Left ventricle myocardium inferior (tissue), 1 donor: ENCODE data around the gene ASAP3. TPM values are rescaled to one million over a fixed set of nuclear protein-coding genes. Genes with fewer than 3 reads are reported as not detected.

Experiments used
- DNase-seq: peaks from one replicate; pipeline ENCODE4 v3.0.0-alpha.2; 2020
- H3K27ac ChIP-seq: fragments of 200-600 bp; replicated peaks from 2 replicates; pipeline ENCODE4 v1.8.0; 2021
- H3K27me3 ChIP-seq: fragments of 200-600 bp; 2 replicates; pipeline ENCODE4 v1.8.0; 2021; ENCODE audit warnings: low read depth
- H3K36me3 ChIP-seq: fragments of 200-600 bp; 2 replicates; pipeline ENCODE4 v1.8.0; 2021
- H3K4me1 ChIP-seq: fragments of 200-600 bp; 2 replicates; pipeline ENCODE4 v1.8.0; 2021
- H3K4me3 ChIP-seq: fragments of 200-600 bp; 2 replicates; pipeline ENCODE4 v1.8.0; 2021; ENCODE audit warnings: mild to moderate bottlenecking, moderate library complexity
- H3K9me3 ChIP-seq: fragments of 200-600 bp; replicated peaks from 2 replicates; pipeline ENCODE4 v1.8.0; 2021
- CTCF ChIP-seq: fragments of 200-600 bp; IDR thresholded peaks from 2 replicates; pipeline ENCODE4 v1.8.0; 2021; ENCODE audit warnings: antibody characterized with exemption, mild to moderate bottlenecking, borderline replicate concordance
- intact Hi-C: fragments of 100-400 bp; cut with micrococcal nuclease; formaldehyde crosslinking; loops from one replicate; pipeline ENCODE4 v1.11.0; 2022
- total RNA-seq: library from RNA; stranded (reverse); fragmentation: NEBNext Ultra II Directional; extraction: Animal tissue kit (Norgen Biotek cat#: 25700); gene quantifications from one replicate; pipeline ENCODE4 v1.2.1, GENCODE V29; 2021
- donor health status: DM: no; HTN: yes; CAD: no; lungs with severe emphysema.

Gene ASAP3
- total RNA-seq, 1 donor from 2014 or later = 44.4 TPM

- Histone ChIP-seq H3K4me3 (no peak overlapping the region), H3K27me3 (no peaks in the 10 kb centered on the region), H3K27ac (peak overlapping the region; percentile 74), H3K4me1 (peaks cover 41% of the 10 kb centered on the region), H3K36me3 (peaks cover 21% of the 10 kb centered on the region), H3K9me3 (no peaks in the 10 kb centered on the region)
- TF ChIP-seq CTCF = no peak
- intact Hi-C loops = no loop called here
- DNase-seq = peak; percentile 45
Observed at GRCh38 chr1:23417570-23417969, 66.4 kb downstream of the ASAP3 start.

GRCh38 chr1:23416964-23417363 is 67.0 kb downstream of the ASAP3 start:
- Histone ChIP-seq H3K36me3 (peaks cover 21% of the 10 kb centered on the region), H3K4me3 (no peak overlapping the region), H3K4me1 (peaks cover 34% of the 10 kb centered on the region), H3K27ac (no peak overlapping the region), H3K27me3 (no peaks in the 10 kb centered on the region), H3K9me3 (no peaks in the 10 kb centered on the region)
- intact Hi-C loops = no loop called here
- DNase-seq = no peak
- TF ChIP-seq CTCF = no peak

- Histone ChIP-seq H3K4me1 (peaks cover 53% of the 10 kb centered on the region), H3K36me3 (peaks cover 7% of the 10 kb centered on the region), H3K9me3 (no peaks in the 10 kb centered on the region), H3K27ac (peak overlapping the region; percentile 25), H3K4me3 (no peak overlapping the region), H3K27me3 (no peaks in the 10 kb centered on the region)
- DNase-seq = no peak
- intact Hi-C loops = loop anchor here (10.0 kb wide), 1 partner anchor 64 kb away; the partner anchor contains the start of gene HNRNPR
- TF ChIP-seq CTCF = no peak
Observed at GRCh38 chr1:23408797-23409290, 75.1 kb downstream of the ASAP3 start.

GRCh38 chr1:23407016-23407630 is 76.9 kb downstream of the ASAP3 start:
- Histone ChIP-seq H3K27ac (peak overlapping the region; percentile 27), H3K36me3 (peaks cover 7% of the 10 kb centered on the region), H3K9me3 (no peaks in the 10 kb centered on the region), H3K4me1 (peaks cover 70% of the 10 kb centered on the region), H3K27me3 (no peaks in the 10 kb centered on the region), H3K4me3 (no peak overlapping the region)
- TF ChIP-seq CTCF = no peak
- DNase-seq = no peak
- intact Hi-C loops = loop anchor here (10.0 kb wide), 1 partner anchor 62 kb away; the partner anchor contains the start of gene HNRNPR

GRCh38 chr1:23405946-23406345 is 78.0 kb downstream of the ASAP3 start:
- DNase-seq = no peak
- no peak for TF ChIP-seq CTCF
- Histone ChIP-seq H3K9me3 (no peaks in the 10 kb centered on the region), H3K27me3 (no peaks in the 10 kb centered on the region), H3K4me1 (peaks cover 82% of the 10 kb centered on the region), H3K36me3 (peaks cover 7% of the 10 kb centered on the region), H3K4me3 (no peak overlapping the region), H3K27ac (peak overlapping the region; percentile 40)
- intact Hi-C loops = loop anchor here (10.0 kb wide), 1 partner anchor 61 kb away; the partner anchor contains the start of gene HNRNPR
